ENCODE data around the gene REPIN1. TPM values are rescaled to one million over a fixed set of nuclear protein-coding genes. Genes with fewer than 3 reads are reported as not detected.

Gene REPIN1
- total and polyA plus RNA-seq, 9 of the 15 experiments (the other 6 are each of a cell fraction or from before 2014, with no cell fraction given), result 8.1 to 283 (median 94.3) TPM

GRCh38 chr7:150373049-150373801 lies 4.6 kb downstream of the REPIN1 start (continued):
- peak; percentile 87 for TF ChIP-seq NFIC (IDR thresholded peaks at IDR 0.05)
- no peak for TF ChIP-seq ZNF134 (CRISPR knock-in tag; conservative IDR thresholded peaks at IDR 0.05)
- no peak for TF ChIP-seq ZNF707 (CRISPR knock-in tag; conservative IDR thresholded peaks at IDR 0.05)
- no peak for TF ChIP-seq ARNT (IDR thresholded peaks at IDR 0.05)
- TF ChIP-seq ZNF785 (CRISPR knock-in tag; IDR thresholded peaks at IDR 0.05), result no peak
- no peak for TF ChIP-seq BACH1 (tag; IDR thresholded peaks at IDR 0.05)
- TF ChIP-seq TSC22D4 (tag; IDR thresholded peaks at IDR 0.05), result no peak
- no peak for TF ChIP-seq PRMT5 (CRISPR knock-in tag; IDR thresholded peaks at IDR 0.05)
- no peak for TF ChIP-seq GTF2E2 (tag; IDR thresholded peaks at IDR 0.05)
- TF ChIP-seq RREB1 (CRISPR knock-in tag; IDR thresholded peaks at IDR 0.05), result no peak
- no peak for TF ChIP-seq CTCFL (IDR thresholded peaks at IDR 0.05; ENCODE audit: borderline replicate concordance, insufficient read depth, low read depth, low read length, poor library complexity, severe bottlenecking)
- TF ChIP-seq TRIM28 (IDR thresholded peaks at IDR 0.05), result no peak
- no peak for TF ChIP-seq CBX1 (IDR thresholded peaks at IDR 0.05; ENCODE audit: low read depth)
- TF ChIP-seq MEIS2 (IDR thresholded peaks at IDR 0.05; ENCODE audit: partially characterized antibody), result peak; percentile 34
- no peak for TF ChIP-seq ZNF324 (CRISPR knock-in tag; IDR thresholded peaks at IDR 0.05)
- TF ChIP-seq MXI1 (IDR thresholded peaks at IDR 0.05; ENCODE audit: low read depth, low read length), result no peak
- no peak for TF ChIP-seq SMARCB1 (IDR thresholded peaks at IDR 0.05; ENCODE audit: insufficient read length, low read depth)
- TF ChIP-seq FOXM1 (IDR thresholded peaks at IDR 0.05; ENCODE audit: low read depth), result no peak
- TF ChIP-seq FOXM1 (CRISPR knock-in tag; IDR thresholded peaks at IDR 0.05; ENCODE audit: low read depth), result no peak
- TF ChIP-seq HSF4 (CRISPR knock-in tag; IDR thresholded peaks at IDR 0.05; ENCODE audit: borderline replicate concordance), result no peak
- TF ChIP-seq SUPT5H (IDR thresholded peaks at IDR 0.05), result 0 out of 2 replicates have a peak, but pooled peaks have one; percentile 49
- TF ChIP-seq CREM (IDR thresholded peaks at IDR 0.05; ENCODE audit: low read depth), result no peak
- TF ChIP-seq NCOA1 (IDR thresholded peaks at IDR 0.05; ENCODE audit: low read depth), result no peak

All from K562 (cell line).